Measurements from ENCODE around the gene TSGA10IP. TPM values are rescaled to one million over a fixed set of nuclear protein-coding genes. Genes with fewer than 3 reads are reported as not detected.

The TSGA10IP gene
- not detected for total RNA-seq

DNA sequence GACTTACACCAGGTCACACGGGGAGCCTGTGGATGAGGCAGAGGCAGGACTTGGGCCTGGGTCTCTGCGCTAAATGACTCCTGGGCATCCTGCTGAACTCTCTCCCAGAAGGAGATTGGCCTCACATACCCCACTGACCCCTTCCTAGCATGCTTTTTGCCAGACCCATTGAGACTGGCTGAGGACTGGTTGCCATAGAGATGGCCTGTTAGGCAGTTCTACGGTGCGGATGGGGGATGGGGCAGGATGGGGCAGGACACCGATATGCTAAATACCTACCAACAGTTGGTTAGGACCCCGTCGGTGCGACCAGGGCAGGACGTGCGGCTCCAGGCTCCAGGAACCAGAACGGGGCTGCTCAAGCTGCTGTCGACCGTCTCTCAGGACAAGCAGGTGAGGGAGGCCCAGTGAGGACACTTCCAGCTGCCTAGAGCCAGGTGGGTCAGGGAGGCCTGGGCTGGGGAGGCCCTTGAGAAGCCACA lies at the start of gene TSGA10IP:
Gene TSGA10IP (plus strand): TSS at position 51 of the 482 bp plus-strand sequence. CDS start 196 bp downstream, at position 247.
- no peak for DNase-seq
- H3K4me3 Mint-ChIP-seq, result no peak within 1 kb of the TSS
- no peaks in the 10 kb centered on the region for H3K36me3 Mint-ChIP-seq (ENCODE audit: insufficient read depth)
- H3K27me3 Mint-ChIP-seq (ENCODE audit: low read depth), result no peaks in the 10 kb centered on the region
- no peaks in the 10 kb centered on the region for H3K9me3 Mint-ChIP-seq
- peaks cover 5% of the 10 kb centered on the region for H3K4me1 Mint-ChIP-seq (ENCODE audit: low read depth)
- no peak for ATAC-seq

DNA sequence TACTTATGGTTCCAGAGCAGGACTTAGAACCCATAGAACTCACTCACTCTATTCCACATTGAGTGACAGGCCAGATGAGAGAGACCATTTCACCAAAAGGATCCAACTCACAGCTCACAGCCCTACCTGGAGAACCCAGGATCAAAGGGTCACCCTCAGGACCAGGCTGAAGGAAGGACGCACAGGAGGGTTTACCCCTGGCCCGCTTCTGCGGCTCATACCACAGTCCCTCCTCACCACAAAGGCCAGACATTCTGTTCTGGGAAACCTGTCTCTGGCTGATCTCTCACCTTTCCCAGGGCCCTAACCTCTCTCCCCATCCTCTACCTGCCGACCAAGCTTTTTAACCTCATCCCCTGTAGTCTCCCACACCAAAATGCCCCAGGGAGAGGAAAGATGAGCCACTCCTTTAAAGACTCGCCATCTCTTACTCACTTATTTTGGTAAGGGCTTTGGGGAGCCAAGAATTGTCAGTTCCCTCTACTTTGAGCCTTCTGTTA lies 49.7 kb upstream of the TSGA10IP start:
- no peak for DNase-seq
- no peaks in the 10 kb centered on the region for H3K9me3 Mint-ChIP-seq
- no peak for ATAC-seq
- H3K4me1 Mint-ChIP-seq (ENCODE audit: low read depth), result peaks cover 54% of the 10 kb centered on the region
- H3K4me3 Mint-ChIP-seq, result peak overlapping the region; percentile 40
- no peaks in the 10 kb centered on the region for H3K27me3 Mint-ChIP-seq (ENCODE audit: low read depth)
- peaks cover 38% of the 10 kb centered on the region for H3K36me3 Mint-ChIP-seq (ENCODE audit: insufficient read depth)

- Mint-ChIP-seq H3K9me3 (no peaks in the 10 kb centered on the region), H3K27me3 (ENCODE audit: low read depth) (no peaks in the 10 kb centered on the region), H3K4me3 (peak overlapping the region; percentile 40), H3K36me3 (ENCODE audit: insufficient read depth) (peaks cover 38% of the 10 kb centered on the region), H3K4me1 (ENCODE audit: low read depth) (peaks cover 56% of the 10 kb centered on the region)
- ATAC-seq (no peak), DNase-seq (no peak)
Measured at GRCh38 chr11:65896034-65896999, 49.0 kb upstream of the TSGA10IP start.

DNA sequence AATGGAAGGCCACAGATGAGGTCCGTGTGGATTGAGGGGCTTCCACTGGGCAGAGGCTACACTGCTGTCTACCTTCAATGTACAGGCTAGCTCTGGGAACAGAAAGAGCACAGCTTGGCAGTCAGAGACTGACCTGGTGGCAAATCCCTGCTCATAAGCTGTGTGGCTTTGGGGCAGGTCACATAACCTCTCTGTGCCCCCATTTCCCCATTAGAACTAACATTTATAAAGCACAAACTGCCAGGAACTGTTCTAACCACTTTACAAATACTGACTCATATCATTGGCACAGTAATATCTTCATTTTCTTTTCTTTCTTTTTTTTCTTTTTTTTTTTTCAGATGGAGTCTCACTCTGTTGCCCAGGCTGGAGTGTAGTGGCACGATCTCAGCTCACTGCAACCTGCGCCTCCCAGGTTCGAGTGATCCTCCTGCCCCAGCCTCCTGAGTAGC lies 48.2 kb upstream of the TSGA10IP start:
- DNase-seq, result no peak
- no peaks in the 10 kb centered on the region for H3K27me3 Mint-ChIP-seq (ENCODE audit: low read depth)
- no peak for ATAC-seq
- peak overlapping the region; percentile 63 for H3K4me3 Mint-ChIP-seq
- H3K4me1 Mint-ChIP-seq (ENCODE audit: low read depth), result peaks cover 57% of the 10 kb centered on the region
- peaks cover 38% of the 10 kb centered on the region for H3K36me3 Mint-ChIP-seq (ENCODE audit: insufficient read depth)
- H3K9me3 Mint-ChIP-seq, result no peaks in the 10 kb centered on the region

DNA sequence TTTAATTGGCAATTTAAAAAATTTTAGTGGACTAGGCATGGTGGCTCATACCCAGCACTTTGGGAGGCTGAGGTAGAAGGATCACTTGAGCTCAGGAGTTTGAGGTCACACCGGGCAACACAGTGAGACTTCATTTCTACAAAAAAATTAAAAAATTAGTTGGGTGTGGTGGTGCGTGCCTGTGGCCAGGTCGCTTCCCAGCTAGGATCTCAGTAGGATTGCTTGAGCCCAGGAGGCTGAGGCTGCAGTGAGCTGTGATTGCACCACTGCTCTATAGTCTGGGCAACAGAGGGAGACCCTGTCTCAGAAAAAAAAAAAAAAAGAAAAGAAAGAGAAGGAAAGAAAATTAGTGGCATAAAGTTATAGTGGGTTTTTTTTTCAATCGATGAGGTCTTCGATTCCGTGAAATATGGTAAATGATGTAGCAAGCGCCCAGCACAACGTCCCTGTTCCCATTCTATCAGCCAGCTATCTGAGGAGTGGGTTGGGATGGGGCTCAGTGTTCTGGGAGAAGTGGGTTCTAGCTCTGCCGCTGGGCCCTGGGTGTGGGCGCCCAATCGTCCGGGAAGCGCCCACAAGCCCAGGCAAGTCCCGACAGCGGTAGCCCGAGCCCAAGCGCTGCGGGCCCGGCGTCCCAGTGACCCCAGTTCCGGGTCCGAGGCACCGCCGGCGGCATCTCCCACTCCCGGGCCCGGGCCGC lies 46.5 kb upstream of the TSGA10IP start:
- no peak for ATAC-seq
- peaks cover 28% of the 10 kb centered on the region for H3K36me3 Mint-ChIP-seq (ENCODE audit: insufficient read depth)
- H3K4me1 Mint-ChIP-seq (ENCODE audit: low read depth), result peaks cover 42% of the 10 kb centered on the region

DNA sequence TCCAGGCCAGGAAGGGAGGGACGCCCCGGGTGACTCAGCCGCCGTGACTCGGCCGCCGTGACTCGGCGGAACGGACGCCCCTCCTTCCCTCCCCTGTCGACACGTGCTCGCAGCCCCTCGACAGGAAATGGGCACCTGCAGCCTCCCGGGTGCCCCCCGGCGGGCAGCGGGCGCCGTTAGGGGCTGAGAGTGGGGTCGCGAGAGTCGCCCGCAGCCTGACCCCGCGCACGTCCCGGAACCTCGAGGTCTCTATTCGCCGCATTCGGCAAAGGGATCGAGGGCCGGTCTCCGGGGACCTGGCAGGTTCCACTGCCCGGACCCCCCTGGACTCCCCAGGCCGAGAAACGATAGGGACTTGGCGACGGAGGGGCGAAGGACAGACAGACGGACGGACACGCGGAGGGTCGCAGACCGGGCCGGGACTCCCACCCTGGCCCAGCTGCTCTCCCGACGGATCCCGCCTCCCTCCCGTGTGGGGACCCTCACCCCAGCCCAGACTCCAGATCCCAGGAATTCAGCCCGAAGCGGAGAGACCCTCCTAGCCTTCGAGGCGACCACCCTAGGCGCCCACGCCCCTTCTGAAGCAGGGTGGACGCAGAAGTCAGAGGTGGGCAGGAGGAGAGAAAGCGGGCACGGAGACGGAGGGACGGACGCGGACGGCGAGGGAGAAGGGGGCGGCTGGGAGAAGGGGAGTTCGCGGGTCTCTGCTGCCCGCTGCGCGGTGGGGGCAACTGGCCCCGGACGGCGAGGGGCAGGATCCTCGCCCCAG lies 45.7 kb upstream of the TSGA10IP start:
- H3K4me3 Mint-ChIP-seq, result peak overlapping the region; percentile 91
- H3K9me3 Mint-ChIP-seq, result no peaks in the 10 kb centered on the region
- peaks cover 36% of the 10 kb centered on the region for H3K4me1 Mint-ChIP-seq (ENCODE audit: low read depth)
- peaks cover 2% of the 10 kb centered on the region for H3K27me3 Mint-ChIP-seq (ENCODE audit: low read depth)
- DNase-seq, result peak; percentile 75
- H3K36me3 Mint-ChIP-seq (ENCODE audit: insufficient read depth), result peaks cover 24% of the 10 kb centered on the region
- peak; percentile 57 to 58 for ATAC-seq

More for the DNA sequence above, 46.5 kb upstream of the TSGA10IP start:
- no peaks in the 10 kb centered on the region for H3K27me3 Mint-ChIP-seq (ENCODE audit: low read depth)
- H3K4me3 Mint-ChIP-seq, result peak overlapping the region; percentile 91
- H3K9me3 Mint-ChIP-seq, result no peaks in the 10 kb centered on the region
- no peak for DNase-seq

- ATAC-seq (peak; percentile 81 to 84), DNase-seq (peak; percentile 94)
- Mint-ChIP-seq H3K4me1 (ENCODE audit: low read depth) (peaks cover 33% of the 10 kb centered on the region), H3K9me3 (no peaks in the 10 kb centered on the region), H3K36me3 (ENCODE audit: insufficient read depth) (peaks cover 21% of the 10 kb centered on the region), H3K27me3 (ENCODE audit: low read depth) (peaks cover 2% of the 10 kb centered on the region), H3K4me3 (peak within 1 kb of the TSS; percentile 91)
Measured at GRCh38 chr11:65900125-65900898, 45.0 kb upstream of the TSGA10IP start, which contains the start of gene FOSL1. Gene FOSL1, minus strand, starts transcription at chr11:65900388. Its CDS starts 49 bp downstream, at chr11:65900339.

DNA sequence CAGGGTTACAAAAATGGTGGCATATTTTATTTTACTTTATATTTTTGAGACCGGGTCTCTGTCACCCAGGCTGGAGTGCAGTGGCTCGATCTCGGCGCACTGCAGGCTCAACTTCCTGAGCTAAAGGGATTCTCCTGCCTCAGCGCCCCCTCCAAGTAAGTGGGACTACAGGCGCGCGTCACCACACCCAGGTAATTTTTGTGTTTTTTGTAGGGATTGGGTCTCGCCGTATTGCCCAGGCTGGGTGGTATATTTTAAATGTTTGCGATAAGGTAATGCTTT lies 44.4 kb upstream of the TSGA10IP start:
- Mint-ChIP-seq H3K36me3 (ENCODE audit: insufficient read depth) (peaks cover 18% of the 10 kb centered on the region), H3K4me1 (ENCODE audit: low read depth) (peaks cover 28% of the 10 kb centered on the region), H3K9me3 (no peaks in the 10 kb centered on the region), H3K4me3 (peak overlapping the region; percentile 70), H3K27me3 (ENCODE audit: low read depth) (peaks cover 2% of the 10 kb centered on the region)
- ATAC-seq (no peak), DNase-seq (no peak)

DNA sequence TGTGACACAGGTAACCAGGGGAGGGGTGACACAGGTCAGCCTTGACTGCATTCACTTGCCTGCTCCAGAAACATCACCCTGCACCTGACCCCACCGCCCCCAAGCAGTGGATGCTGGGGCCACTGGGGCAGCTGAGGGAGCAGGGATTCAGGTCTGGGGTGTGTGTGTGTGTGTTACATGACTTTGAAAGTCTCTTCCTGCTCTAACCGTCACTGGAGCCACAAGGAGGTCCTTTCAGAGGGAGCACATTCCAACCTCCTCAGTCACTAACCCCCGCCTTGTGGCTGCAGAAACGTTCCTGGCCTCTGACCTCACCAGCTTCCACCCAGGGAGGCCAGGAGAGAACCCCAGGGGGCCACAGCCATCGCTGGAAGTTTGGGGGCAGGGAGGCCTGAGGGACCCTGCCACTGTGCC lies 42.2 kb upstream of the TSGA10IP start:
- no peak for ATAC-seq
- H3K27me3 Mint-ChIP-seq (ENCODE audit: low read depth), result peaks cover 6% of the 10 kb centered on the region
- no peak overlapping the region for H3K4me3 Mint-ChIP-seq
- H3K9me3 Mint-ChIP-seq, result no peaks in the 10 kb centered on the region
- DNase-seq, result no peak
- H3K36me3 Mint-ChIP-seq (ENCODE audit: insufficient read depth), result peaks cover 4% of the 10 kb centered on the region
- H3K4me1 Mint-ChIP-seq (ENCODE audit: low read depth), result peaks cover 15% of the 10 kb centered on the region

DNA sequence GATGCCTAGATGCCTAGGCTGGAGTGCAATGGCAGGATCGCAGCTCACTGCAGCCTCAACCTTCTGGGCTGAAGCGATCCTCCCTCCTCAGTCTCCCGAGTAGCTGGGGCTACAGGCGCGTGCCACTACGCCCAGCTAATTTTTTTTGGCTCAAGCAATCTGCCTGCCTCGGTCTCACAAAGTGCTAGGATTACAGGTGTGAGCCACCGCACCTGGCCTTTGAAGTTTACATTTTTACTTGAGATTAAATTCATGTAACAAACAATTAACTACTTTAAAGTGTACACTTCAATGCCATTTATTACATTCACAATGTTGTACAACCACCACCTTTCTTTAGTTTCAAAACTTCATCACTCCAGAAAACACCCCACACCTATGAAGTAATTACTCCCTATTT lies 41.6 kb upstream of the TSGA10IP start:
- no peaks in the 10 kb centered on the region for H3K9me3 Mint-ChIP-seq
- H3K36me3 Mint-ChIP-seq (ENCODE audit: insufficient read depth), result peaks cover 3% of the 10 kb centered on the region
- no peak for DNase-seq
- ATAC-seq, result no peak
- H3K27me3 Mint-ChIP-seq (ENCODE audit: low read depth), result peaks cover 6% of the 10 kb centered on the region
- peaks cover 11% of the 10 kb centered on the region for H3K4me1 Mint-ChIP-seq (ENCODE audit: low read depth)
- H3K4me3 Mint-ChIP-seq, result no peak overlapping the region

DNA sequence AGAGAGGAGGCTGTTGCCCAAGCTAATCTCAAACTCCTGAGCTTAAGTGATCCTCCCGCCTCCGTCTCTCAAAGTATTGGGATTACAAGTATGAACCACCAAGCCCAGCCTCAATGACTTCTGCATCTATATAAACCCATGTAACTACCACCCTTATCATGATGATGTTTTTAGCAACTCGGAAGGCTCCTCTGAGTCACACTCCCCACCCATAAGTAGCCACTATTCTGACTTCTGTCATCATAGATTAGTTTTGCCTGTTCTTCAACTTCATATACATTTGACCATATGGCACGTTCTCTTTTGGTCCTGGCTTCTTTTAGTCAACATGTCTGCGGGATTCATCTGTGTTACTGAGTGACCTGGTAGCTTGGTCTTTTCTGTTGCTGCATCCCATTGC lies 38.7 kb upstream of the TSGA10IP start:
- H3K9me3 Mint-ChIP-seq, result no peaks in the 10 kb centered on the region
- H3K4me3 Mint-ChIP-seq, result no peak overlapping the region
- H3K4me1 Mint-ChIP-seq (ENCODE audit: low read depth), result peaks cover 12% of the 10 kb centered on the region
- H3K36me3 Mint-ChIP-seq (ENCODE audit: insufficient read depth), result no peaks in the 10 kb centered on the region
- ATAC-seq (no peak), DNase-seq (no peak)
- peaks cover 16% of the 10 kb centered on the region for H3K27me3 Mint-ChIP-seq (ENCODE audit: low read depth)

GRCh38 chr11:65907878-65908277 lies 37.4 kb upstream of the TSGA10IP start:
- DNase-seq (no peak), ATAC-seq (no peak)
- no peaks in the 10 kb centered on the region for H3K9me3 Mint-ChIP-seq
- H3K4me3 Mint-ChIP-seq, result no peak overlapping the region
- peaks cover 17% of the 10 kb centered on the region for H3K27me3 Mint-ChIP-seq (ENCODE audit: low read depth)
- no peaks in the 10 kb centered on the region for H3K36me3 Mint-ChIP-seq (ENCODE audit: insufficient read depth)
- peaks cover 6% of the 10 kb centered on the region for H3K4me1 Mint-ChIP-seq (ENCODE audit: low read depth)

Data from activated T-cell treated with anti-CD3 and anti-CD28 coated beads, Interleukin-2, amount 50 U/mL, for 4 hours (primary cell).